Measurements from ENCODE around the gene UTF1. TPM values are rescaled to one million over a fixed set of nuclear protein-coding genes. Genes with fewer than 3 reads are reported as not detected.

UTF1 gene
- total RNA-seq, 1 donor from 2014 or later = not detected

- Histone ChIP-seq H3K4me1 (no peaks in the 10 kb centered on the region), H3K27me3 (ENCODE audit: low read depth) (peaks cover 64% of the 10 kb centered on the region), H3K27ac (replicated peaks) (no peak overlapping the region), H3K36me3 (no peaks in the 10 kb centered on the region), H3K4me3 (no peak overlapping the region), H3K9me3 (replicated peaks) (no peaks in the 10 kb centered on the region)
- DNase-seq = no peak
- intact Hi-C loops (cut with micrococcal nuclease) = no loop called here
- TF ChIP-seq CTCF (IDR thresholded peaks at IDR 0.05; ENCODE audit: borderline replicate concordance) = no peak
Observed at GRCh38 chr10:133204226-133205015, 25.6 kb upstream of the UTF1 start.

- no peak for TF ChIP-seq CTCF (IDR thresholded peaks at IDR 0.05; ENCODE audit: borderline replicate concordance)
- Histone ChIP-seq H3K36me3 (no peaks in the 10 kb centered on the region), H3K9me3 (replicated peaks) (no peaks in the 10 kb centered on the region), H3K27me3 (ENCODE audit: low read depth) (peaks cover 56% of the 10 kb centered on the region), H3K4me1 (no peaks in the 10 kb centered on the region), H3K4me3 (no peak overlapping the region), H3K27ac (replicated peaks) (no peak overlapping the region)
- no peak for DNase-seq
- intact Hi-C loops (cut with micrococcal nuclease) = no loop called here
Observed at GRCh38 chr10:133205146-133205545, 24.9 kb upstream of the UTF1 start.

- TF ChIP-seq CTCF (IDR thresholded peaks at IDR 0.05; ENCODE audit: borderline replicate concordance) = no peak
- no peaks in the 10 kb centered on the region for H3K4me1 ChIP-seq
- H3K4me3 ChIP-seq = no peak overlapping the region
- no peaks in the 10 kb centered on the region for H3K36me3 ChIP-seq
- peaks cover 47% of the 10 kb centered on the region for H3K27me3 ChIP-seq (ENCODE audit: low read depth)
- no peaks in the 10 kb centered on the region for H3K9me3 ChIP-seq (replicated peaks)
- DNase-seq = no peak
- H3K27ac ChIP-seq (replicated peaks) = no peak overlapping the region
- intact Hi-C loops (cut with micrococcal nuclease) = no loop called here
Observed at GRCh38 chr10:133206356-133207040, 23.5 kb upstream of the UTF1 start.

- no peak overlapping the region for H3K27ac ChIP-seq (replicated peaks)
- intact Hi-C loops (cut with micrococcal nuclease) = no loop called here
- no peak overlapping the region for H3K4me3 ChIP-seq
- no peaks in the 10 kb centered on the region for H3K4me1 ChIP-seq
- H3K27me3 ChIP-seq (ENCODE audit: low read depth) = peaks cover 45% of the 10 kb centered on the region
- H3K9me3 ChIP-seq (replicated peaks) = no peaks in the 10 kb centered on the region
- H3K36me3 ChIP-seq = no peaks in the 10 kb centered on the region
- no peak for TF ChIP-seq CTCF (IDR thresholded peaks at IDR 0.05; ENCODE audit: borderline replicate concordance)
- no peak for DNase-seq
Observed at GRCh38 chr10:133207041-133207600, 22.9 kb upstream of the UTF1 start.

GRCh38 chr10:133207627-133208026 lies 22.4 kb upstream of the UTF1 start:
- intact Hi-C loops (cut with micrococcal nuclease) = no loop called here
- no peak for TF ChIP-seq CTCF (IDR thresholded peaks at IDR 0.05; ENCODE audit: borderline replicate concordance)
- Histone ChIP-seq H3K4me3 (no peak overlapping the region), H3K36me3 (no peaks in the 10 kb centered on the region), H3K4me1 (no peaks in the 10 kb centered on the region), H3K27ac (replicated peaks) (no peak overlapping the region), H3K9me3 (replicated peaks) (no peaks in the 10 kb centered on the region), H3K27me3 (ENCODE audit: low read depth) (peaks cover 45% of the 10 kb centered on the region)
- no peak for DNase-seq
